ENCODE data around the gene SIRT7.
A peak's percentile ranks its signal among the peaks of the same experiment; 100 is the strongest.

The SIRT7 gene

DNA sequence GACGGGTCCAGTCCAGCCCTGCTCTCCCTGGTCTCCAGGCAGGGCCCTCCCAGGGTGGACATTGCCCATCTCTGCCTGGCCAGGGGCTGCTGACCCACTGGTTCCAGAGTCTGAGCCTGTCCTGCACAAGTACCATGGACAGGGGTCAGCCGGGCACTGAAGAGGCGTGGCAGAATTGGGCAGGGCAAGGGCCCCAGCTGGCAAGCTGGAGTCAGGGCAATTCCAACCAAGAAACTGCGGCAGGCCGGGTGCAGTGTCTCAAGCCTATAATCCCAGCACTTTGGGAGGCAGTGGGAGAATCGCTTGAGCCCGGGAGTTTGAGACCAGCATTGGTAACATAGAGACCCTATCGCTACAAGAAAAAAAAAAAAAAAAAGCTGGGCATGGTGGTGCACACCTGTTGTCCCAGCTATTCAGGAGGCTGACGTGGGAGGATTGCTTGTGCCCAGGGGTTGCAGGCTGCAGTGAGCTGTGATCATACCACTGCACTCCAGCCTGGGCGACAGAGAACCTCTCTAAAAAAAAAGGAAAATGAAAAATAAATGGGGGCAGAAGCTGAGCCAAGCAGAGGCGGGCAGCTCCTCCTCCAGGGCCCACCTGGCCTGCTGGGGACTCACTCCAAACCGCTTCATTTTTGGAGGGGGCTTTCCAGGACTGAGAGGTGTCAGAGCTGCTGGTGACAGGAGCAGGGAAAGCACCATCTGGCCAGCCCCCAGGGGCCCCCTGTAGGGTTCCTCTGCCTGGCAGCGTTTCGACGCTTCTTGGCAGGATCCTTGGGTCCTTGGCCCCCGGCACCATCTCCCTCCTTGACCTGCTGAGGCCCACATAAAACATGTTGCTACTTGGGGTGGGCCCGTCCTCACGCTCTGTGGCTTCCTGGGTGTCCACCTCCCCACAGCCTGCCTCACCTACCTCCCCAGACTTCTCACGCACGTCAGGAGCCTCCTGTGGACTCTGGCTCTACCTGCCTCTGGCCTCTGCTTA, 12.5 kb upstream of the SIRT7 start:
- Histone ChIP-seq H3K4me1 (ENCODE audit: low read length) (peaks cover 13% of the 10 kb centered on the region; the same call in 1 of the 2 replicates), H2AFZ (ENCODE audit: low read depth, low read length) (no peak overlapping the region), H3K36me3 (replicated peaks; ENCODE audit: low read depth, low read length) (no peaks in the 10 kb centered on the region), H4K20me1 (ENCODE audit: insufficient read depth, low read length) (peaks cover 7% of the 10 kb centered on the region), H3K9ac (ENCODE audit: low read length) (no peak overlapping the region), H3K79me2 (ENCODE audit: low read length) (peaks cover 28% of the 10 kb centered on the region), H3K9me3 (ENCODE audit: insufficient read depth, low read length) (no peaks in the 10 kb centered on the region), H3K4me3 (ENCODE audit: low read length) (no peak overlapping the region), H3K4me2 (ENCODE audit: low read length) (no peak overlapping the region), H3K27me3 (ENCODE audit: low read depth, low read length) (no peaks in the 10 kb centered on the region), H3K27ac (ENCODE audit: low read length) (no peak overlapping the region)
- no peak for TF ChIP-seq EZH2phosphoT487 (IDR thresholded peaks at IDR 0.05; ENCODE audit: low read depth)

DNA sequence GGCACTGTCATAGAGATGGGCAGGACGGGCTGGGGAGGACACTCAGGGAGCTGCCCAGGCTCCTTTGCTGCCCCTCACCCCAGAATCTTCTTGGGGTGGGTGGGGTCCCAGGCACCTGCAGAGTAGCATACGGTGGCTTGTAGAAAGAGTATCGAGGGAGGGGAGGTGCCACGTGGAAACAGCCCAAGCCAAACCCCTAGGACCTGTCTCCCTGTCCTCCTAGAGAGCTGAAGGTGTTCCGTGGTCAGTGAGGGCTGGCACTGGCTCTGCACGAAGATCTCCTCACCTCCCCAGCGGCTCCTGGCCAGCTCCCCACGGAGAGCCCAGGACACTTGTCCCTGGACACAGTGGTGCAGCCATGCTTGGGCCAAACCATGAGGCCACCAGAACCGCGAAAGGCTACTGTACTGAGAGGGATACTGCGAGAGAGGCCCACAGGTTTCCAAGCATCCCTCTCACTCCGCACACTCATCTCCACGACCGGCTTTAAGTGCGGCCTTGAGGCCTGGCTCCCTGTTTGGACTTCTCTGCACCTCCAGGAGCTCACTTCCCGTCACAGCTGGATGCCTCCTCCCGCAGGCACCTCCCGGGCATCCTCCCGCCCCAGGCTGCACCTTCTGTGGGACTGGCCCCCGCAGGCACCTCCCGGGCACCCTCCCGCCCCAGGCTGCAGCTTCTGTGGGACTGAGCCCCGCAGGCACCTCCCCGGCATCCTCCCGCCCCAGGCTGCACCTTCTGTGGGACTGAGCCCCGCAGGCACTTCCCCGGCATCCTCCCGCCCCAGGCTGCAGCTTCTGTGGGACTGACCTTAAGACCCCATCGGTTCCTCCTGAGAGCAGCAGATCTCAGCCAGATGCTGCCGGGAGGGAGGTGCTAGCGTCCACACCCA, 11.5 kb upstream of the SIRT7 start:
- H3K27ac ChIP-seq (ENCODE audit: low read length) = no peak overlapping the region
- peaks cover 13% of the 10 kb centered on the region; the same call in 1 of the 2 replicates for H3K4me1 ChIP-seq (ENCODE audit: low read length)
- H2AFZ ChIP-seq (ENCODE audit: low read depth, low read length) = no peak overlapping the region
- peaks cover 14% of the 10 kb centered on the region for H4K20me1 ChIP-seq (ENCODE audit: insufficient read depth, low read length)
- H3K9ac ChIP-seq (ENCODE audit: low read length) = no peak overlapping the region
- H3K4me2 ChIP-seq (ENCODE audit: low read length) = peak overlapping the region; percentile 80
- no peaks in the 10 kb centered on the region for H3K36me3 ChIP-seq (replicated peaks; ENCODE audit: low read depth, low read length)
- no peak overlapping the region for H3K4me3 ChIP-seq (ENCODE audit: low read length)
- no peak for TF ChIP-seq EZH2phosphoT487 (IDR thresholded peaks at IDR 0.05; ENCODE audit: low read depth)
- TF ChIP-seq, protein P1, sequence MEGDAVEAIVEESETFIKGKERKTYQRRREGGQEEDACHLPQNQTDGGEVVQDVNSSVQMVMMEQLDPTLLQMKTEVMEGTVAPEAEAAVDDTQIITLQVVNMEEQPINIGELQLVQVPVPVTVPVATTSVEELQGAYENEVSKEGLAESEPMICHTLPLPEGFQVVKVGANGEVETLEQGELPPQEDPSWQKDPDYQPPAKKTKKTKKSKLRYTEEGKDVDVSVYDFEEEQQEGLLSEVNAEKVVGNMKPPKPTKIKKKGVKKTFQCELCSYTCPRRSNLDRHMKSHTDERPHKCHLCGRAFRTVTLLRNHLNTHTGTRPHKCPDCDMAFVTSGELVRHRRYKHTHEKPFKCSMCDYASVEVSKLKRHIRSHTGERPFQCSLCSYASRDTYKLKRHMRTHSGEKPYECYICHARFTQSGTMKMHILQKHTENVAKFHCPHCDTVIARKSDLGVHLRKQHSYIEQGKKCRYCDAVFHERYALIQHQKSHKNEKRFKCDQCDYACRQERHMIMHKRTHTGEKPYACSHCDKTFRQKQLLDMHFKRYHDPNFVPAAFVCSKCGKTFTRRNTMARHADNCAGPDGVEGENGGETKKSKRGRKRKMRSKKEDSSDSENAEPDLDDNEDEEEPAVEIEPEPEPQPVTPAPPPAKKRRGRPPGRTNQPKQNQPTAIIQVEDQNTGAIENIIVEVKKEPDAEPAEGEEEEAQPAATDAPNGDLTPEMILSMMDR (IDR thresholded peaks at IDR 0.05; ENCODE audit: low read depth, low read length) = no peak
- H3K9me3 ChIP-seq (ENCODE audit: insufficient read depth, low read length) = no peaks in the 10 kb centered on the region
- no peaks in the 10 kb centered on the region for H3K27me3 ChIP-seq (ENCODE audit: low read depth, low read length)
- peaks cover 38% of the 10 kb centered on the region for H3K79me2 ChIP-seq (ENCODE audit: low read length)

DNA sequence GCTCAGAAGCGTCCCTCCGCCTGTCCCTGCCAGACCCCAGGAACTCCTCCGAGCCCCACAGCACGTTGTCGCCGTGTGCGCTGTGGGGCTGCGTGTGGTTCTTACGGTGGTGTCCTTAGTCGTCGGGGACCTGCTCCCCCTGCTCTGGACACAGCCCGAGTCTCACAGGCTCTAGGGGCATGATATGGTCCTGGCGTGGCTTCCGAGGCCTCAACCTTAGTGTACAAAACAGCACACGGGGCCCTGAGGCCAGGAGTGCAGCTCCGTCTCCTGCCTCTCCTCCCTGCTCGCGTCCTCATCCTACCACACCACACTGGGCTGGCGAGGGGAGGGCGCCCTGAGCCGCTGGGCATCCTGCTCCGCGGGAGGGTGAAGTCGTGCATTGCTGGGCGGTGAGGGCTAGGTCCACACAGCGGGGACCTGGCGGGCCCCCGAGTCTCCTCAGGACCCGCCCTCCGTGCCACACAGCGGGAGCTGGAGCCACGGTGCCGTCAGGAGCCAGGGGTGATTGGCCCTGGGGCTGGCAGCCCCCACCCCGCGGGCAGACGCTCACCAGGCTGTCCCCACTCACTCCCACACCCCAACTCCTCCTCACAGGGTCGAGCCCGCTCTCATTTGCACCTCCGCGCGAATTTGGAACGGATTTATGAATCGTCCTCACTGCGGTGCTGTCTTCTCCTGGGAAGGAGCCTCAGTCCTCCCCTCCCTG, 10.7 kb upstream of the SIRT7 start:
- Histone ChIP-seq H3K27me3 (ENCODE audit: low read depth, low read length) (no peaks in the 10 kb centered on the region), H3K4me2 (ENCODE audit: low read length) (peak overlapping the region; percentile 80), H3K79me2 (ENCODE audit: low read length) (peaks cover 46% of the 10 kb centered on the region), H3K36me3 (replicated peaks; ENCODE audit: low read depth, low read length) (no peaks in the 10 kb centered on the region), H3K4me3 (ENCODE audit: low read length) (peak overlapping the region; percentile 93), H3K27ac (ENCODE audit: low read length) (no peak overlapping the region), H3K4me1 (ENCODE audit: low read length) (peaks cover 13% of the 10 kb centered on the region; the same call in 1 of the 2 replicates), H3K9me3 (ENCODE audit: insufficient read depth, low read length) (no peaks in the 10 kb centered on the region), H2AFZ (ENCODE audit: low read depth, low read length) (no peak overlapping the region), H3K9ac (ENCODE audit: low read length) (peak overlapping the region; percentile 84), H4K20me1 (ENCODE audit: insufficient read depth, low read length) (peaks cover 22% of the 10 kb centered on the region)
- TF ChIP-seq, protein P1 (IDR thresholded peaks at IDR 0.05; ENCODE audit: low read depth, low read length) = no peak
- TF ChIP-seq EZH2phosphoT487 (IDR thresholded peaks at IDR 0.05; ENCODE audit: low read depth) = no peak

Data from OCI-LY3 (cell line).